AG04449 (cell line): ENCODE data around the gene CALHM6.

ENCODE experiments used
- CTCF ChIA-PET: fragments of 350-600 bp; formaldehyde crosslinking; extraction: SDS; loops from one replicate; lab custom pipeline; 2021; ENCODE audit warnings: antibody characterized with exemption; lab: Yijun Ruan, JAX
- POLR2A ChIA-PET: fragments of 400-600, 350-600 bp; formaldehyde crosslinking; extraction: SDS; loops from one replicate; lab custom pipeline; 2020; ENCODE audit warnings: antibody characterized with exemption, inconsistent platforms; lab: Yijun Ruan, JAX
- DNase-seq: peaks from one replicate; pipeline ENCODE4 v3.0.0-alpha.2; 2010; ENCODE audit warnings: low read depth, low spot score
- H3K4me3 ChIP-seq: 2 replicates; pipeline ENCODE4 v1.5.1; 2011; ENCODE audit warnings: low read depth, mild to moderate bottlenecking, control low read depth, low read length
- CTCF ChIP-seq: IDR thresholded peaks from one replicate; pipeline ENCODE4 v1.5.1; 2011; ENCODE audit warnings: mild to moderate bottlenecking, moderate library complexity, low read length, control low read depth, inconsistent platforms; ENCODE audit not compliant: insufficient read depth; ENCODE audit errors: missing control alignments

CALHM6 gene

GRCh38 chr6:116451916-116452315, 9.3 kb upstream of the CALHM6 start:
- no peak for DNase-seq
- POLR2A ChIA-PET: no interaction called here
- H3K4me3 ChIP-seq: no peak overlapping the region
- no peak for TF ChIP-seq CTCF
- CTCF ChIA-PET: interaction anchor here (1.1 to 1.2 kb wide), 3 partner anchors 12 to 183 kb away, joined by 3 read pairs; no protein-coding TSS in a partner anchor

- ChIA-PET POLR2A (no interaction called here), CTCF (interaction anchor here (1.1 to 1.2 kb wide), 2 partner anchors 59 to 165 kb away, joined by 3 to 4 read pairs; partner anchors contain the start of gene CALHM5)
- no peak overlapping the region for H3K4me3 ChIP-seq
- TF ChIP-seq CTCF: no peak
- DNase-seq: no peak
Measured at GRCh38 chr6:116452531-116452930, 8.6 kb upstream of the CALHM6 start.

GRCh38 chr6:116456106-116456505, 5.1 kb upstream of the CALHM6 start:
- no peak for DNase-seq
- ChIA-PET POLR2A (no interaction called here), CTCF (no interaction called here)
- TF ChIP-seq CTCF: no peak
- no peak overlapping the region for H3K4me3 ChIP-seq

GRCh38 chr6:116456927-116457326, 4.2 kb upstream of the CALHM6 start:
- H3K4me3 ChIP-seq: no peak overlapping the region
- TF ChIP-seq CTCF: no peak
- DNase-seq: no peak
- ChIA-PET POLR2A (no interaction called here), CTCF (interaction anchor here (1.7 kb wide), 1 partner anchor 169 kb away, joined by 6 read pairs; no protein-coding TSS in a partner anchor)

- POLR2A ChIA-PET: interaction anchor here (1.2 kb wide), 1 partner anchor 11 kb away, joined by 4 read pairs; no protein-coding TSS in a partner anchor
- CTCF ChIA-PET: interaction anchor here (0.8 to 1.7 kb wide), 2 partner anchors 74 to 170 kb away, joined by 3 to 6 read pairs; no protein-coding TSS in a partner anchor
- DNase-seq: no peak
Measured at GRCh38 chr6:116458264-116458663, 2.9 kb upstream of the CALHM6 start.

GRCh38 chr6:116459927-116460326, 1.2 kb upstream of the CALHM6 start:
- CTCF ChIA-PET: interaction anchor here (0.6 kb wide), 1 partner anchor 14 kb away, joined by 3 read pairs; no protein-coding TSS in a partner anchor
- TF ChIP-seq CTCF: no peak

More at GRCh38 chr6:116458264-116458663, 2.9 kb upstream of the CALHM6 start:
- no peak for TF ChIP-seq CTCF
- no peak overlapping the region for H3K4me3 ChIP-seq

More at GRCh38 chr6:116459927-116460326, 1.2 kb upstream of the CALHM6 start:
- POLR2A ChIA-PET: no interaction called here
- no peak for DNase-seq
- no peak overlapping the region for H3K4me3 ChIP-seq
